Kidney tubule cell (primary cell): ENCODE results near the gene OR4C46.
"Not testable (repeated sequence)": the region's sequence is repeated elsewhere in the genome, so short reads cannot be mapped to it uniquely, and the experiment has no call there.

Experiments used
- DNase-seq: peaks from one replicate; pipeline ENCODE4 v3.0.0-alpha.2; 2018; ENCODE audit warnings: low spot score

OR4C46 gene

GRCh38 chr11:54603898-54604297 is at the start of gene OR4C46:
Gene OR4C46, minus strand, starts transcription at chr11:54603998. Its CDS starts 0 bp downstream, at chr11:54603998.
- DNase-seq: no peak

- not testable (repeated sequence) for DNase-seq
These were observed 41.8 kb upstream of the OR4C46 start for GRCh38 chr11:54645606-54646005.

DNA sequence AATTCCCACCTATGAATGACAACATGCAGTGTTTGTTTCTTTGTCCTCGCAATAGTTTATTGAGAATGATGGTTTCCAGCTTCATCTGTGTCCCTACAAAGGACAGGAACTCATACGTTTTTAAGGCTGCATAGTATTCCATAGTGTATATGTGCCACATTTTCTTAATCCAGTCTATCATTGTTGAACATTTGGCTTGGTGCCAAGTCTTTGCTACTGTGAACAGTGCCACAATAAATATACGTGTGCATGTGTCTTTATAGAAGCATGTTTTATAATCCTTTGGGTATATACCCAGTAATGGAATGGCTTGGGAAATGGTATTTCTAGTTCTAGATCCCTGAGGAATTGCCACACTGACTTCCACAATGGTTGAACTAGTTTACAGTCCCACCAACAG is 42.4 kb downstream of the OR4C46 start:
- not testable (repeated sequence) for DNase-seq

DNA sequence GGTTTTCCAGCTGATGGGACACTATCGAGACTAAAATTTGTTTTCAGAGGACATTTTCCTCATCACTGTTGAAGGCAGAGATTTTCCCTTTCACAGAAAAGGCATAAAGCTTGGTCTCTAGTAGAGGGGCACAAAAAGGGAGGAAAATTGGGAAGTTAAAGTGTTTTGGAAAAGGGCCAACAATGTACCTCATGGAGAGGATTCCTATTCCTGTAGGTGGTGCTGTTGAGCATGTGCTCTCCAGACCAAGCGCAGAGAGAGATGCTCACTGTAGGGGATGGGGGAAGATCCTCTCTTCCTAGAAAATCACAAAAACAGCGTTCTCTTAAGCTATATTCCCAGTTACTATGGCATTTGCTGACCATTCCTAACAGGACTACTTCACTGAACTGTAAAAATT is 44.9 kb downstream of the OR4C46 start:
- no peak for DNase-seq

- no peak for DNase-seq
These were observed 45.4 kb downstream of the OR4C46 start for GRCh38 chr11:54558407-54558806.
